NCI-H774 (cell line): ENCODE measurements around the gene MOV10.

Experiments used
- DNase-seq: peaks from one replicate; lab custom pipeline; 2025; lab: John Stamatoyannopoulos, UW

MOV10 gene

GRCh38 chr1:112700290-112701226, 26.1 kb downstream of the MOV10 start:
- DNase-seq = peak; percentile 30

GRCh38 chr1:112701227-112702066, 27.0 kb downstream of the MOV10 start:
- no peak for DNase-seq

GRCh38 chr1:112702067-112702395, 27.6 kb downstream of the MOV10 start:
- no peak for DNase-seq

GRCh38 chr1:112702420-112703261, 28.2 kb downstream of the MOV10 start:
- no peak for DNase-seq

GRCh38 chr1:112703706-112704105, 29.2 kb downstream of the MOV10 start:
- DNase-seq = no peak

- no peak for DNase-seq
Measured at GRCh38 chr1:112704391-112704933, 30.0 kb downstream of the MOV10 start.

- DNase-seq = peak; percentile 22
Measured at GRCh38 chr1:112704934-112705627, 30.6 kb downstream of the MOV10 start.

- DNase-seq = peak; percentile 77
Measured at GRCh38 chr1:112706505-112707220, 32.2 kb downstream of the MOV10 start, which contains the start of gene RHOC. RHOC (minus strand) TSS chr1:112707127; CDS start chr1:112703799, 3,328 bp downstream.

GRCh38 chr1:112707221-112708001, 33.0 kb downstream of the MOV10 start:
- DNase-seq = peak; percentile 80

GRCh38 chr1:112708002-112708448, 33.6 kb downstream of the MOV10 start:
- DNase-seq = no peak

GRCh38 chr1:112708489-112708888, 34.0 kb downstream of the MOV10 start:
- DNase-seq = no peak

- DNase-seq = no peak
Measured at GRCh38 chr1:112710159-112710558, 35.7 kb downstream of the MOV10 start.

GRCh38 chr1:112710586-112710985, 36.1 kb downstream of the MOV10 start:
- DNase-seq = no peak

- no peak for DNase-seq
Measured at GRCh38 chr1:112711041-112711440, 36.6 kb downstream of the MOV10 start.

GRCh38 chr1:112711670-112712069, 37.2 kb downstream of the MOV10 start:
- no peak for DNase-seq

- DNase-seq = no peak
Measured at GRCh38 chr1:112712191-112712590, 37.7 kb downstream of the MOV10 start.

GRCh38 chr1:112712701-112713128, 38.3 kb downstream of the MOV10 start:
- no peak for DNase-seq

- DNase-seq = no peak
Measured at GRCh38 chr1:112713466-112714312, 39.2 kb downstream of the MOV10 start.
